Measurements from ENCODE around the gene CSTPP1.

The CSTPP1 gene

DNA sequence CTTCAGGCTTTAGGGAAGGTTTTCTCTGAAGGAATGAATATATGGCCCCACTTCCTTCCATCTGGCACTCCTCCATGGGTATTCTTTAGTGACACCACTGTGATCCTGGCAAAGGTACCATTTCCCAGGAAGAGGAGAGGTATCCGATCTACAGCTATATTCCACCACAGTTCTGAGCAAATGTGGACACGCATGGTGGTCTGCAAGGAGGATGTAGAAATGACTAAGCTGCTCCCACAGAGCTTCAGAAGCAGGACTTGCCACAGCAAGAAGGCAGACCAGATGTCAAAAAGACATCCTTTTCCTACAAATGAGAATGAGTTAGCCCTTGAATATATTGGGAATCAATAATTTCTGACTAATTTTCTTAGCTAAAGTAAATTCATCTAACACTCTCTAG lies 194.6 kb downstream of the CSTPP1 start:
- Histone ChIP-seq H3K4me1 (ENCODE audit: insufficient read depth, low read length) (peaks cover 11% of the 10 kb centered on the region; the same call in 1 of the 2 replicates), H3K4me3 (ENCODE audit: low read length) (peak overlapping the region; percentile 45; the same call in 1 of the 2 replicates), H3K27ac (ENCODE audit: low read length) (no peak overlapping the region), H3K9ac (ENCODE audit: low read depth, low read length) (no peak overlapping the region), H3K36me3 (ENCODE audit: insufficient read depth, low read depth, low read length) (no peaks in the 10 kb centered on the region), H3K27me3 (ENCODE audit: insufficient read depth, low read length) (no peaks in the 10 kb centered on the region), H3K9me3 (ENCODE audit: insufficient read depth, low read depth, low read length) (no peaks in the 10 kb centered on the region)

DNA sequence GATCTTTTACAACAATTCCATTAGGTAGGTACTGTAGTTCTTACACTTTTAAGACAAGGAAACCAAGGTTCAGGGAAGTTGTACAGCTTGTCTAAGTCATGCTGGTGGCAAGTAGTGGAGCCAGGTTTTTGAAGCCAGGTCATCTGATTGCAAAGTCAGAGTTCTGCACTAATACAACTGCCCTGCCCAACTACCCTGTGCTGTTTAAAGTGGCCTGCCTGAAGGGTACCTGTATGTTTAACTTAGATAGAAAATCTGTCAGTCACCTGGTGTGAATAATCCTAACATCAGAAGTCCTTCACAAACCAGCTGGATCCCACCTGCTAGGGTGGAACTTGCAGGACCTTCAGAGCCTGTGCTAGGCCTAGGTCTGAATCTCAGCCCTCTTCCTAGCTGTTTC lies 195.9 kb downstream of the CSTPP1 start:
- H3K9ac ChIP-seq (ENCODE audit: low read depth, low read length) = no peak overlapping the region
- H3K27ac ChIP-seq (ENCODE audit: low read length) = no peak overlapping the region
- peaks cover 11% of the 10 kb centered on the region; the same call in 1 of the 2 replicates for H3K4me1 ChIP-seq (ENCODE audit: insufficient read depth, low read length)
- no peak overlapping the region for H3K4me3 ChIP-seq (ENCODE audit: low read length)
- peaks cover 1% of the 10 kb centered on the region; the same call in 1 of the 2 replicates for H3K36me3 ChIP-seq (ENCODE audit: insufficient read depth, low read depth, low read length)
- no peaks in the 10 kb centered on the region for H3K27me3 ChIP-seq (ENCODE audit: insufficient read depth, low read length)
- no peaks in the 10 kb centered on the region for H3K9me3 ChIP-seq (ENCODE audit: insufficient read depth, low read depth, low read length)

DNA sequence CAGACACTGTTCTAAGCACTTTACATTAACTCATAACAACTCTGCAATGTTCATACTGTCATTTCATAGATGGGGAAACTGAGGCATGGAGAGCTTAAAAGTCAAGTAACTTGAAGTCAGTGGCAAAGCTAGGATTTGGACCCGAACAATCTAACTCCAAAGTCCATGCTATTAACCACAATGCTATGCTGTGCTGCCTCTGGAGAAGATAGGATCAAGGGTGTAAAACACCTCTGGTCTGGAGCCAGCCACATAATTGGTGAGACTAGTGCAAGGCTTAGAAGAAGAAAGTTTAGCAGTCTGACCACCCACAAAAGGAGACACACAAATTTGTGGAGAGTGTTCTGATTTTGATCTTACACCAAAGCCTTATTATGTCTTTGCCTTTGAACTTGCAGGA lies 196.4 kb downstream of the CSTPP1 start:
- Histone ChIP-seq H3K4me3 (ENCODE audit: low read length) (no peak overlapping the region), H3K36me3 (ENCODE audit: insufficient read depth, low read depth, low read length) (peaks cover 6% of the 10 kb centered on the region; the same call in 1 of the 2 replicates), H3K9me3 (ENCODE audit: insufficient read depth, low read depth, low read length) (no peaks in the 10 kb centered on the region), H3K27me3 (ENCODE audit: insufficient read depth, low read length) (no peaks in the 10 kb centered on the region), H3K4me1 (ENCODE audit: insufficient read depth, low read length) (peaks cover 11% of the 10 kb centered on the region; the same call in 1 of the 2 replicates), H3K27ac (ENCODE audit: low read length) (no peak overlapping the region), H3K9ac (ENCODE audit: low read depth, low read length) (no peak overlapping the region)

DNA sequence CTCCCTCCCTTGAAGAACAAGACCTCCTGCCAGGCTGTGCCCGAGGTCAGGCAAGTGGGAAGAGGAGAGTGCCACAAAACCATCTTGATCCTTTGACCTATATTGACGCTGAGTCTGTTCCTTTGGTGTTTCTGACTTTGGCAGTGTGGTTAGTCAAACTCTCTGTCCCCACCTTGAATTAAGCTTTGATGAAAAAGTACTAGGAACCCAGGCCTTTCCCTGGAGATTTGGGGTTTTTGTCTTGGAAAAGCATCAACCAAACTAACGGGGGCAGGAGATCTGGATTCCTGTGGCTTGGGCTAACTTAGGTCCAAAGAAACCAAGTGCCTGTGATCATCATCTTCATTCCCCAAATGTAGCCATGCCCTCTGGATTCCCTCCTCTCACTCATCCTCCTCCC lies 199.8 kb downstream of the CSTPP1 start:
- Histone ChIP-seq H3K27me3 (ENCODE audit: insufficient read depth, low read length) (no peaks in the 10 kb centered on the region), H3K4me3 (ENCODE audit: low read length) (no peak overlapping the region), H3K9ac (ENCODE audit: low read depth, low read length) (no peak overlapping the region), H3K4me1 (ENCODE audit: insufficient read depth, low read length) (no peaks in the 10 kb centered on the region), H3K36me3 (ENCODE audit: insufficient read depth, low read depth, low read length) (peaks cover 12% of the 10 kb centered on the region; the same call in 1 of the 2 replicates), H3K27ac (ENCODE audit: low read length) (no peak overlapping the region), H3K9me3 (ENCODE audit: insufficient read depth, low read depth, low read length) (no peaks in the 10 kb centered on the region)

DNA sequence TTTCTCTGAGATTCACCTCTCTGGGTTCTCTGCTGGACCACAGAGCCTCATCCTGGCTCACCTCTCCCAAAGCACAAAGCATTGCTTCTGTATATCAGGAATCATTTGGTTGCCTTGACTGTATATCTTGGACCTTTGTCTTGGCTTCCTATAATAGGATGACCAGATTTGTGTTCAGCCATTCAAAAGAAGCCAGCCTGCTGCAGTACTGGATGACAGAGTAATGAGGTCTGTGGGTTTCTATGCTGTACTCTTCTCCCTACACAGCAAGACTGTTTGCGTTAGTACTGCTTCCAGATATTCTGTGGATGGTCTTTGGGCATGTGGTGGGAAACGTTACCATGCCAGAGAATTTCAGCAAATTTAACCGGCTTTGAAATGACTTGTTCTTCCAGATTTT lies 200.4 kb downstream of the CSTPP1 start:
- H3K27ac ChIP-seq (ENCODE audit: low read length) = no peak overlapping the region
- H3K4me1 ChIP-seq (ENCODE audit: insufficient read depth, low read length) = no peaks in the 10 kb centered on the region
- no peaks in the 10 kb centered on the region for H3K27me3 ChIP-seq (ENCODE audit: insufficient read depth, low read length)
- H3K36me3 ChIP-seq (ENCODE audit: insufficient read depth, low read depth, low read length) = peaks cover 12% of the 10 kb centered on the region; the same call in 1 of the 2 replicates
- no peaks in the 10 kb centered on the region for H3K9me3 ChIP-seq (ENCODE audit: insufficient read depth, low read depth, low read length)
- no peak overlapping the region for H3K4me3 ChIP-seq (ENCODE audit: low read length)
- H3K9ac ChIP-seq (ENCODE audit: low read depth, low read length) = no peak overlapping the region

DNA sequence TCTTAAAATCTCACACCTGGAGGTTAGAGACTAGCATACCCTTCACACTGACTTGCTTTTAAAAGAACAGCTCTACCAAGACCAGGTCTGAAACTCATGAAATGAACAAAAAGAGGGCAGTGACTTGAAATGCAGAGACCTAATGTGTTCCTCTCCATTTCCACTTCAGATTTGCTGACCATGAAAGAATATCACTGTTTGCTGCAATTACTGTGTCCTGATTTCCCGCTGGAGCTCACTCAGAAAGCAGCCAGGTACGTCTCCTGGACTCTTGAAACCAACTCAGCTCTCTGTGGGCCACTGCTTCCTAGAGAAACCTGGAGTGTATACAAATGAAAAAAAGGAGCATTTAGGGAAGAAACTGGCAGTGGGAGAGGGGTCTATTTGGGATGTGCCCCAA lies 200.9 kb downstream of the CSTPP1 start:
- no peaks in the 10 kb centered on the region for H3K9me3 ChIP-seq (ENCODE audit: insufficient read depth, low read depth, low read length)
- H3K27me3 ChIP-seq (ENCODE audit: insufficient read depth, low read length) = no peaks in the 10 kb centered on the region
- H3K9ac ChIP-seq (ENCODE audit: low read depth, low read length) = no peak overlapping the region; the same call in 1 of the 2 replicates
- peaks cover 12% of the 10 kb centered on the region; the same call in 1 of the 2 replicates for H3K36me3 ChIP-seq (ENCODE audit: insufficient read depth, low read depth, low read length)
- no peak overlapping the region for H3K27ac ChIP-seq (ENCODE audit: low read length)
- H3K4me3 ChIP-seq (ENCODE audit: low read length) = no peak overlapping the region
- no peaks in the 10 kb centered on the region for H3K4me1 ChIP-seq (ENCODE audit: insufficient read depth, low read length)

DNA sequence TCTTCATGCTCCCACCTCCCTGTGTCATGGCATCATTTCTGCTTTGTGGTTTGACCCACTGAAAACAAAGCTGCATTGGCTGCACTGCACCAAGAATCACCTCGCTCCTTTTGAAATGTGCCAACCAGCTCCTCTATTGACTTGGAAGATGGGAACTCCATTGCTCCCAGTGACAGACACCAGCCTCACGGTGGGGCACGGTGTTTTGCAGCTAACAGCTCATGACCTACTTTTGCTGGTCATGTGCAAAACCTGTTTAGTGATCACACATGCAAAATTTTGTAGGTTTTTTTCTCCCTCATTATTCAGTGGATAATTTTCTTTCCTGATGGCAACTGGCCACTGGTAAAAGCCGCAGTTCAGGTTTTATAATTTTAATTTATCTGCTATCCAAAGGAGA lies 203.3 kb downstream of the CSTPP1 start:
- Histone ChIP-seq H3K36me3 (ENCODE audit: insufficient read depth, low read depth, low read length) (peaks cover 12% of the 10 kb centered on the region; the same call in 1 of the 2 replicates), H3K4me1 (ENCODE audit: insufficient read depth, low read length) (0 out of 2 replicates have a peak, but pooled peaks cover 4% of the 10 kb centered on the region), H3K27ac (ENCODE audit: low read length) (no peak overlapping the region), H3K4me3 (ENCODE audit: low read length) (no peak overlapping the region), H3K9me3 (ENCODE audit: insufficient read depth, low read depth, low read length) (no peaks in the 10 kb centered on the region), H3K27me3 (ENCODE audit: insufficient read depth, low read length) (no peaks in the 10 kb centered on the region), H3K9ac (ENCODE audit: low read depth, low read length) (no peak overlapping the region)

DNA sequence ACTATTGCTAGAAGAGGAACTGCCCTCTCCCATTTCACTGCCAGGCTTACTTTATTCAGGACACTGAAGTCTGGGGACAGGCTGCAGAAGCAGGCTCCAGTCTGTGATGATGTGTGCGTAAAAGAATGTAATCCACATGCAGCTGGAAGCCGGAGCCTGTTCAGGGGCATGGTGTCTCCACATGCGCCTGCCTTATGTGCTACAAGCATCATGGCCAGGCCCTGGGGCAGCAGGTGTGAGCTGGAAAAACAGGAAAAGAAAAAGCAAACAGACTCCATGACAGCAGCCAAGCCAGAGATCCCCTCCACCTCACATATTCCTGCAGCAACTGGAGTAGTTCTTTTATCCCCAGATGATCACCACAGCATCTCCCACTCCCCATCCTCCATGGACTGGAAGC lies 206.8 kb downstream of the CSTPP1 start:
- 0 out of 2 replicates have a peak, but pooled peaks cover 4% of the 10 kb centered on the region for H3K4me1 ChIP-seq (ENCODE audit: insufficient read depth, low read length)
- H3K27ac ChIP-seq (ENCODE audit: low read length) = no peak overlapping the region
- H3K9me3 ChIP-seq (ENCODE audit: insufficient read depth, low read depth, low read length) = no peaks in the 10 kb centered on the region
- no peaks in the 10 kb centered on the region for H3K27me3 ChIP-seq (ENCODE audit: insufficient read depth, low read length)
- H3K36me3 ChIP-seq (ENCODE audit: insufficient read depth, low read depth, low read length) = peaks cover 2% of the 10 kb centered on the region; the same call in 1 of the 2 replicates
- no peak overlapping the region for H3K4me3 ChIP-seq (ENCODE audit: low read length)
- H3K9ac ChIP-seq (ENCODE audit: low read depth, low read length) = no peak overlapping the region

DNA sequence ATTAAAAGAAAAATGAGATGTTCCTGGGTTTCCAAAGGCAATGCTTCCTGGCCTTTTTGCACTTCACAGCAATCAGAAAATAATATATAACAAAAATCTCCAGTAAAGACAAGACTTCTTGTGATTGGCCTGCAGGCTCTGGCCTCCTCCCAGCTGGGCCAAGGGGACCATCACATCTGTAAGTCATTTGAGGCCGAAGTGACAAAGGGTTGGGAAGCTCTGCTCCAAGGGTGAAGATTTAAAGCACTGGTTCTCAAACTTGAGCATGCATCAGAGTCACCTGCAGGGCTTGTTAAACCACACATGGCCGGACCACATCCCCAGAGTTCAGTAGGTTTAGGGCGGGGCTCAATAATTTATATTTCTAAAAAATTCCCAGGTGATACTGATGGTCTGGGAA lies 208.0 kb downstream of the CSTPP1 start:
- Histone ChIP-seq H3K4me3 (ENCODE audit: low read length) (no peak overlapping the region), H3K9me3 (ENCODE audit: insufficient read depth, low read depth, low read length) (no peaks in the 10 kb centered on the region), H3K27me3 (ENCODE audit: insufficient read depth, low read length) (no peaks in the 10 kb centered on the region), H3K9ac (ENCODE audit: low read depth, low read length) (no peak overlapping the region), H3K36me3 (ENCODE audit: insufficient read depth, low read depth, low read length) (no peaks in the 10 kb centered on the region), H3K27ac (ENCODE audit: low read length) (no peak overlapping the region), H3K4me1 (ENCODE audit: insufficient read depth, low read length) (0 out of 2 replicates have a peak, but pooled peaks cover 4% of the 10 kb centered on the region)

DNA sequence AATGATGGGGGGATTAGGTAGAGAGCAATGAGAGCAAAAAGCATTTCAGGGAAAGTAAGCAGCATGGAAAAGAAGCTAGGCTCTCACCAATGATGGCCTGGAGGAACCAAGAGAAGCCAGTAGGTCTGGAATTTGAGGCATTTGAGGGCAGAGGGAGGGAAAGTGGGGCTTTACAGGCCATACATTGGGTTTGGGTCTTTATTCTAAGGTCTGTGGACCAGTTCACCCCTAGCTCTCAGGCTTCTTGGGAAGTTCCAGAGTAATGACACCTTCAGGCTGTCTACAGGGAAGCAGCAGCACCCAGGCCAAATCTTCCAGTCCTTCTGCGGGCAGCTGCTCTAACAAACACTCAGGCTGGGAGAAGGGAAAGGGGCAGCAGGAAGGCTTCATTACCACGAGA lies 210.7 kb downstream of the CSTPP1 start:
- Histone ChIP-seq H3K9ac (ENCODE audit: low read depth, low read length) (no peak overlapping the region), H3K36me3 (ENCODE audit: insufficient read depth, low read depth, low read length) (no peaks in the 10 kb centered on the region), H3K27me3 (ENCODE audit: insufficient read depth, low read length) (no peaks in the 10 kb centered on the region), H3K27ac (ENCODE audit: low read length) (no peak overlapping the region), H3K4me1 (ENCODE audit: insufficient read depth, low read length) (0 out of 2 replicates have a peak, but pooled peaks cover 4% of the 10 kb centered on the region), H3K4me3 (ENCODE audit: low read length) (no peak overlapping the region), H3K9me3 (ENCODE audit: insufficient read depth, low read depth, low read length) (no peaks in the 10 kb centered on the region)

DNA sequence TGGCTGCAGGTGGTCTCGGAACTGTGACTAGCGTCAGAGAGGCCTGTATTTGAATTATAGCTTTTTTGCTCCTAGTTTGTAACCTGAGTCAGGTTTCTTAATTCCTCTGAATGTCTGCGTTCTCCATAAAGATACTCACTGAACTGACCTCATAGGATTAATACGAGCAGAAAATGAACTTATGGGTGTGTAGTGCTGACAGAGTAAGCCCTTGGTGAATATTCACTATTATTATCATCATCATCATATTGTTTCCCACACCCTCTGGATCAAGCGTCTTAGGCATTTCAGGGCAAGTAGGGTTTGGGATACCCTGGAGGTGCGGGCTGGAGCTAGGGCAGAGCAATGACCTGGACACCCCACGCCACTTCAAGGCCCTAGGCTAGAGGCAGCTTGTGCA lies 211.1 kb downstream of the CSTPP1 start:
- H3K9me3 ChIP-seq (ENCODE audit: insufficient read depth, low read depth, low read length) = no peaks in the 10 kb centered on the region
- no peak overlapping the region for H3K27ac ChIP-seq (ENCODE audit: low read length)
- H3K4me3 ChIP-seq (ENCODE audit: low read length) = no peak overlapping the region
- no peaks in the 10 kb centered on the region for H3K27me3 ChIP-seq (ENCODE audit: insufficient read depth, low read length)
- H3K36me3 ChIP-seq (ENCODE audit: insufficient read depth, low read depth, low read length) = no peaks in the 10 kb centered on the region
- no peak overlapping the region for H3K9ac ChIP-seq (ENCODE audit: low read depth, low read length)
- H3K4me1 ChIP-seq (ENCODE audit: insufficient read depth, low read length) = 0 out of 2 replicates have a peak, but pooled peaks cover 4% of the 10 kb centered on the region

DNA sequence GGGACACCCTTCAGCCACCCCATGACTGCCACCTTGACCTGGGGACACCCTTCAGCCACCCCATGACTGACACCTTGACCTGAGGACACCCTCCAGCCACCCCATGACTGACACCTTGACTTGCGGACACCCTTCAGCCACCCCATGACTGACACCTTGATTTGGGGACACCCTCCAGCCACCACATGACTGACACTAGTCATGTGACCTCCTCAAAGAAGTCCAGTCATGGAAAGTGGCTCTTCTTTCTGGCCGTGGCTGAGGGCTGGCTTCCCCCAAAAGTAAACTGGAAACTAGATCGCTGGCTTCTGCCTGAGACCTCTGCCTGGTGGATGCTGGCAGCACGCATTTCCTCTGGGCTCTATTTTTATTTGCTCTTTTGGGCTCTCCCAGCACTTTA lies 211.7 kb downstream of the CSTPP1 start:
- no peak overlapping the region for H3K4me3 ChIP-seq (ENCODE audit: low read length)
- H3K4me1 ChIP-seq (ENCODE audit: insufficient read depth, low read length) = peaks cover 1% of the 10 kb centered on the region
- H3K27ac ChIP-seq (ENCODE audit: low read length) = no peak overlapping the region
- no peak overlapping the region for H3K9ac ChIP-seq (ENCODE audit: low read depth, low read length)
- H3K9me3 ChIP-seq (ENCODE audit: insufficient read depth, low read depth, low read length) = no peaks in the 10 kb centered on the region
- H3K36me3 ChIP-seq (ENCODE audit: insufficient read depth, low read depth, low read length) = no peaks in the 10 kb centered on the region
- no peaks in the 10 kb centered on the region for H3K27me3 ChIP-seq (ENCODE audit: insufficient read depth, low read length)

Measured in iPS-20b (cell line).